HG03521 (cell line): Measurements from ENCODE around the gene LAMA5.

Experiments
- ATAC-seq: cut with Tn5 transposase; IDR thresholded peaks from one replicate; pipeline ENCODE4 v1.9.1; 2021; ENCODE audit warnings: mild to moderate bottlenecking, moderate library complexity; ENCODE audit not compliant: unreplicated experiment

LAMA5 gene

DNA sequence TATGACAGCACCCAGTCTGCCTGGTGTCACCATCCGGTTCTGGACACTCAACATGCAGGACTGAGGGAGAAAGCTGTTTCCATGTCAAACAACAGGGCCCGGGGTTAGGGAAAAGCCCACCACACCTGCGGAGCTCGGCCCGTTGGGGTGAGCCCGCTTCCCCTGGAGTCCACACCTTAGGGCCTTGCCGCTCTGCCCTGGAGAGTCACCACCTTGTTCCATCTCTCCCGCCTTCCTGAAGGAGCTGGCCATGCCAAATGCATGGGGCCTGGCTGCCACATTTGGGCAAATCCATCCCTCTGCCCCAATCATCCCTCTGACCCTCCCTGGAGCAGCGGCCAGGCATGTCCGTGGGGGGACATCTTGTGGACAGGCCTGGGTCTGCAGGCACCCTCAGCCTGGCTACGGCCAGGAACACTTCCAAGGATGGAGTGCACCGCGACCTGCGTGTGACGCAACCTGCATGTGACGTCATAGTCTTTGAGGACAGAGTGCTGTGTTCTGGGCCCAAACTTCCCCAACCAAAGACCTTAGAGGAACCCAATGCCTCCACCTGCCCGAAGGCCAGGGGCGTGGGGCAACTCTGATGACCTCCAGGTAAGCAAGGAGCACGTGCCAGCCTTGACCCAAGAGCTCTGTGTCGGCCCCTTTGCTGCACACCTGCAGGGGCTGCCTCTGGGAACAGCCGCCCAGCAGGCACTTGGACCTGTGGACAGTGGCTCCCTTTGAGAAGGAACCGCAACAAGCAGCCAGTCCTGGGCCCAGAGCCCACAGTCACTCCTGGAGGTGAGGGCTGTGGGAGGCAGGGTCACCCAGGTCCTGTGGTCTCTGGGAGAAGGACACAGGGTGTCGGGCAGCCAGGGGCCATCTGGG lies 38.2 kb upstream of the LAMA5 start:
- no peak for ATAC-seq

GRCh38 chr20:62404761-62405107 lies 37.6 kb upstream of the LAMA5 start:
- no peak for ATAC-seq

DNA sequence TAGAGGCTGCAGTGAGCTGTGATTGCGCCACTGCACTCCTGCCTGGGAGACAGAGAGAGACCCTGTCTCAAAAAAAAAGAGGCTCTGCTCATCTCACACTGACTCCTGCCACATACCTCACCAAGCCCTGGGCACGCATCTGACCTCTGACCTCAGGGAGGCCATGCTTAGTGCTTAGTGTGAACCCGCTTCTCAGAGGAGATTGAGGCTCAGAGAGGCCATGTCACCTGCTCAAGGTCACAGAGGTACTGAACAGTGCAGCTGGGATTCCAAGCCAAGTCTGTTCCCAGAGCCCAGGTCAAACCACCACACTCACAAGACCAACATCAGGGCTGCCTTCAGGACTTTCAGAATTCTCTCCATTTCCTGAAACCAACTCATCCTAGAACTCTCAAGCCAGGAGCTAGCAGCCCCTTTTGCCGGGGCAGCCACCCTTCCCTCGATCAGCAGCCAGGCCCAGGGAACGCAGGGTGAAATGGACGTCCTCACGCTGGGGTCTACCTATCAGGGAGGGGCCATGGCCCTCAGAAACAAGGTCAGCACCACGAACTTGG lies 37.1 kb upstream of the LAMA5 start:
- ATAC-seq, result no peak

DNA sequence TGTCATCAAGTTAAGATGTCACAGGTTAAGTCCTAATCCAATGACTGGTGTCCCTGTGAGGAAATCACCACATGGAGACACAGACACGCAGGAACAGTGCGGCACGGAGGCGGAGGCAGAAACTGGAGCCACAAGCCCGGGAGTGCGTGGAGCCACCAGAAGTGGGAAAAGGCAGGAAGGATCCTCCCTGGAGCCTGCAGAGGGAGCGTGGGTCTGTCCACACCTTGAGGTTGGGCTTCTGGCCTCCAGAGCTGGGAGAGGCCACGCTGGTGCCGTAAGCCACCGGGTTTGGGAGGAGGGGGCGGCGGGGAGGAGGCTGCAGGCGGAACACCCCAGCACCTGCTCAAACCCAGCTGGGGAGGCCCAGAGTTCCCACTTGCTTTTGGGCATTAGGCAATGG lies 36.2 kb upstream of the LAMA5 start:
- no peak for ATAC-seq

- no peak for ATAC-seq
Observed at GRCh38 chr20:62402456-62403150, 35.5 kb upstream of the LAMA5 start.

- ATAC-seq, result no peak
Observed at GRCh38 chr20:62401331-62401779, 34.2 kb upstream of the LAMA5 start.

GRCh38 chr20:62400541-62400940 lies 33.4 kb upstream of the LAMA5 start:
- ATAC-seq, result no peak

DNA sequence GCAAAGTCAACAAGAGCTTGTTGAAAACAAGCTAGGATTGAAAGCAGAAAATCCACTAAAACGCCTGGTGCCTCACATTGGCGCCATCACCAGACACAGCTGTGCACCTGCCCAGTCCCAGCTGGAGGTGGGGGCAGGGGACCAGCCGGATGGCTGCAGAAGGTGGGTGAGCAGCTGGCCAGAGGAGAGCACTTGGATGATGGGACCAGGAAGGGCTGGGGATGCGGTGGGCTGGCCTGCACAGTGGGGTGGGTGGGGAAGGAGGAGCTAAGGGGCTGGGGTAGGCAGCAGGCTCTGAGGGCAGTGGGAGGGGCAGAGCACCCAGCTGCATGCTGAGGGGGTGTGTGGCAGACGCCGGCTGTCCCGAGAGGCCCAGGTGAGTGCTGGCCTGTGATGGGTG lies 32.9 kb upstream of the LAMA5 start:
- no peak for ATAC-seq

GRCh38 chr20:62398120-62398821 lies 31.2 kb upstream of the LAMA5 start:
- no peak for ATAC-seq

DNA sequence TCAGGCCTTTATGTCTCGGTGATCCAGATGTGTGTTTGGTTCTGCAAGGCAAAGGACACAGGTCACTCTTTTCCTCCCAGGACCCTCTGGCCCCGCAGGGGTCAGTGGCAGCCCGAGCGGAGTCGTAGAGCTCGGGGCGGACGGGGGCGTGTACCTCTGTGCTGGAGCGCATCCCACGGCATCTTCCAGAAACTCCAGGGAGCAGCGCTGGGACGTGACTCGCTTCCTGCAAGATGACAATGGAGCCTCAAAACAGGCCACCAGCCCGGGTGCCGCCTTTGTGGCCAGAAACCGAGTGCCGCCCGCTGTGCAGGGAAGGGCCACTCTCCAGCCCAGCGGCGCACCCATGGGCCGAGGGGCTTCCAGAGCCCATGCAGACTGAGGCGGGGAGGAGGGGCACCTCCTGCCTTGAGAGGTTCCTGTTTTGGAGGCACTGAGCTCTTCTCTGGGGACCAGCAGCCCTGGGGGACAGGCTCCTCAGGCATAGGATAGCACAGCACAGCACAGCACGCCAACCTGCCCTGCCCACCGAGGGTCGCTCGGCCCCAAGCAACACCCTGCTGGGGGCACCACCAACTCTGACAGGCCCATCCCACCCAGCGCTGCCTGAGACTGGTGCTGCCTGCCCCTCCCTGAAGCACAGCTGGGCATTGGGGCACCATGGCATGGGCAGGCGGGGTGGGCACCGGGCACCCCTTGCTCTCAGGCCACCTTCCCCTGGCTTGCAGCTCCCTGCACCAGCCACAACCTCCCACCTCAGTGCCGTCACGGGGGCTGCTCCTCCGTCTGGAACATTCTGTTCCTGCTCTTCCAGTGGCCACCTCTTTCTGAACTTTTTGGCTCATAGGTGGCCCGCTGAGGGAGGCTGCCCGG lies 29.5 kb upstream of the LAMA5 start:
- ATAC-seq, result no peak

- ATAC-seq, result no peak
Observed at GRCh38 chr20:62395311-62396242, 28.5 kb upstream of the LAMA5 start.

DNA sequence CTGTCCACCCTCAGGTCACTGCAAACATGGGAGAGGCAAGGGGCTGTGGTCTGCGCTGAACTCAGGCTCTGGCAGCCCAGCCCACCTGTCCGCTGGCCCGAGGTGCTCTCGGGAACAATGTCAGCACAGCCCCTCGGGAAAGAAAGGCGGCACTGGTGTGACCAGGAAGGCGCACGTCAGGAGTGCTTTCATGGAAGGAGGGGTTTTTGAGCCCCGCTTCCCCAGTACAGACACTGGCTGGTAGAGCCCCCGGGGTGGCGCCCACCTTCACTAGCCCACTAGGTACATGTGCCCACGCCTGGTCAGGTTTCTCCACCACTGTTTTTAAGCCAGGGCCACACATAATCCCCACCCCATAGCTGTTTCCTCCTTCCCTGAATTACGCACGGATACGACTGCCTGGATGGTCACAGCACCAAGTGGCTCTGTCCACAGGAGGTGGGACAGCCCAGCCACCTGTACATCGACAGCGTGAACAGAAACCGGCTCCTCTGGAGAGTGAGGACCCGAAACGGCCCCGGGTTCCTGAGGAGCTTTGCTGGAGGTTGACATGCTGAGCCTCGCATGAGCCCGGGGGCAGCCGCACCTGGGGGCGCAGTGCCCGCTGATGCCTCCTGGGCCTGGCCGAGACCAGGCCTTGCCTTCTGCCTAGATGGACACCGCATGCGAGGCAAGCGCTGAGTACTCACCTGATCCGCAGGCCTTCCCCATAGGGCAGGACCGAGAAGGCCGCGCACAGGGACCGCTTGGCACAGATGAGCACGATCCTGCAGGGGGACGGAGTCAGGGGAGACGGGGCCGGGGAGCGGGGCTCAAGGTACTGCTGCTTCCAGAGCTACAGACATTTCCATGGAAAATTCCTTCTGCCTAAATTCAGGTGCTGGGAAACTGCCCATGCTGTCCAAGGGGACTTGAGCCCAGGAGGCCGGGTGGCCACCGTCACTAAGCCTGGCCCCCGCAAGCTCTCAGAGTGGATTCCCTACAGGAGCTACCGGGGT lies 27.4 kb upstream of the LAMA5 start:
- no peak for ATAC-seq

- no peak for ATAC-seq
Observed at GRCh38 chr20:62393830-62394229, 26.7 kb upstream of the LAMA5 start.

DNA sequence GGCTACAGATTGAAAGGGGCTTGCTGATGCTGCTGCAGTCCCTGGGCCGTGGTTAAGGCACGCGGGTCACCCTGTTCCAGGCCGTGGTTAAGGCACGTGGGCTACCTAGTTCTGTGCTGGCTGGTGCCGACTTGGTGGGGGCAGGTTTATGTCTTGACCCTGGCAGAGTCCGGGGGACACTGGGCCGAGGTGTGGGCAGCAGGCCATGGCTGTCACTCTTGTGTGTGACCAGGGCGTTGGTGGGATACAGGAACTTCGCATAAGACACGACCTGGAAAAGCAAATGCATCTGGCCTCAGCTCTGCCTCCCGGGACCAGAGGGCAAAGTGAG lies 26.2 kb upstream of the LAMA5 start:
- no peak for ATAC-seq

GRCh38 chr20:62392621-62393334 lies 25.7 kb upstream of the LAMA5 start:
- no peak for ATAC-seq

DNA sequence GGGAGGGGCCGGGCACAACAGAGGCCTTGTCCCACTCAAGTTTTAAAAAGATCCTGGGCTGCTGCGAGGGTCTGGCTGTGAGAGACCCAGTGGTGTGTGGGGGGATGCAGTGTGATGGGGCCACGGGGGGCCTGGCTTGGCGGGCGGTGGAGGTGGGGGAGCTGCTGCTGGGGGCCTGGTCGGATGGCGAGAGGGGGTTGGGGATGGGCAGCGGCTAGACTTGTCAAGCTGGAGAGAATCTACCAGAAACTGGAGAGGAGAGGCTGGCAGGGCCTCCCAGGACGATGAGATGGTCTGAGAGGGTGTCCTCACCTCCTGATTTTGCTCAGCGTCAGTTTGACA lies 24.9 kb upstream of the LAMA5 start:
- no peak for ATAC-seq

DNA sequence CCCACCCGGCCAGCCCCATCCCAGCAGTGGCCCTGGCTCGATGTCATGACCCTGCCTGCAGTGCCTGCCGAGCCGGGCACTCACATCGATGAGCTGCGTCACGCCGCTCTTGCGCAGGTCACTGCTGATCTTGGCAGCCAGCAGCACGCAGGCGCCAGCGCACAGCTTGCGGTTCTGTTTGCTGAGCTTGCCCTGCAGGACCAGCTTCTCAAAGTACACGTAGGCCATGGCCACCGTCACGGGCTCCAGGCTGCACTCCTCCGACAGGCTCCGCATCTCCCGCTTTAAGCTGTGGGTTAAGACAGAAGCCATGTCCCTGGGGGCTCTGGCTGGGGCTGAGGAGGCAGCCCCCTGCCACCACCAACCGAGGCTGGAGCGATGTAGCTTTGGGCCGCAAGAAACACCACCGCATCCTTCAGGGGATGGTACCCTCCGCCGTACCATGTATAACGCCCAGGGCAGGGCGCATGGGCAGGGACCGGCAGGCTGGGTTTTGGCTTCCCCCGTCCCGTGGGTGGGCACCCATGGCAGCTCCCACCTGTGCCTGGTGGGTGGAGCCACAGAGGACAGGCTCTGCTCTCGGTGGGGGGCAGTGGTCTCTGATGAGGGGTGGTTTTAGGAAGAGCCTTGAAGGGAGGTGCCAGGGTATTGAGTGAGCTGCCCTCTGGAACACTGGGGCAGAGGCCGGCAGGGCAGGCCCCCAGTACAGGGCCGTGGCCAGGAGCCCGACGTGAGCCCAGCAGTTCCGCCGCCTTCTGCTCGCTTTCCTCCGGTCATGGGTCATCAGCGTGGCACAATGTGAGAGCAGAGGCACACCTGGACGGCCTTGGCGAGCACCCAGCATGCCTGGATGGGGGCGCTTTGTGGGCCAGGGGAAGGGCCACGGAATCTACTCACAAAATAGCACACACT lies 24.3 kb upstream of the LAMA5 start:
- ATAC-seq, result no peak
